ENCODE data around the gene RBPJ.

The RBPJ gene

DNA sequence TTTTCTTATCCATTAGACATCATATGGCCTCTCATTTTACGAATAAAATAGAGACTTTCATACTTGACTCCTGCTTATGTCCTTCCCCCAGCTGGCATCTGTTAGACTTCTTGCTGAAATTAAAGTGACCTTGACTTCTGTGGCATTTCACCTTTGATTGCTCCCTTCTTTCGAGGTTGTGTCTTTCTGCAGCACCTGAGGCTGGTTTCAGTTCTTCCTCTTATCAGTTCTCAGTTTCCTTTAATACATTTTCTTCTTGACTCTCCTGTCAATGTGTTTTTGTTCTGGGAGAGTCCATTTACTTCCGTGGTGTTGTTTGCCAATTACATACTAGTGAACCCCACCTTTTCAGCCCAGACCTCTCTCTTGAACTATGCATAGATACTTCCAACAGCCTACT is 81.6 kb downstream of the RBPJ start:
- H3F3A ChIP-seq (ENCODE audit: insufficient read depth, low read length), result no peaks in the 10 kb centered on the region
- H4K20me1 ChIP-seq (ENCODE audit: insufficient read depth, low read length), result no peaks in the 10 kb centered on the region
- H3K9me2 ChIP-seq (ENCODE audit: low read depth, low read length), result no peaks in the 10 kb centered on the region
- no peaks in the 10 kb centered on the region for H3K27me3 ChIP-seq (ENCODE audit: insufficient read depth, low read length)
- no peak for TF ChIP-seq EZH2 (IDR thresholded peaks at IDR 0.05; ENCODE audit: borderline replicate concordance, low read length)
- TF ChIP-seq, protein P1, sequence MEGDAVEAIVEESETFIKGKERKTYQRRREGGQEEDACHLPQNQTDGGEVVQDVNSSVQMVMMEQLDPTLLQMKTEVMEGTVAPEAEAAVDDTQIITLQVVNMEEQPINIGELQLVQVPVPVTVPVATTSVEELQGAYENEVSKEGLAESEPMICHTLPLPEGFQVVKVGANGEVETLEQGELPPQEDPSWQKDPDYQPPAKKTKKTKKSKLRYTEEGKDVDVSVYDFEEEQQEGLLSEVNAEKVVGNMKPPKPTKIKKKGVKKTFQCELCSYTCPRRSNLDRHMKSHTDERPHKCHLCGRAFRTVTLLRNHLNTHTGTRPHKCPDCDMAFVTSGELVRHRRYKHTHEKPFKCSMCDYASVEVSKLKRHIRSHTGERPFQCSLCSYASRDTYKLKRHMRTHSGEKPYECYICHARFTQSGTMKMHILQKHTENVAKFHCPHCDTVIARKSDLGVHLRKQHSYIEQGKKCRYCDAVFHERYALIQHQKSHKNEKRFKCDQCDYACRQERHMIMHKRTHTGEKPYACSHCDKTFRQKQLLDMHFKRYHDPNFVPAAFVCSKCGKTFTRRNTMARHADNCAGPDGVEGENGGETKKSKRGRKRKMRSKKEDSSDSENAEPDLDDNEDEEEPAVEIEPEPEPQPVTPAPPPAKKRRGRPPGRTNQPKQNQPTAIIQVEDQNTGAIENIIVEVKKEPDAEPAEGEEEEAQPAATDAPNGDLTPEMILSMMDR (IDR thresholded peaks at IDR 0.05; ENCODE audit: low read length), result no peak
- H3K79me2 ChIP-seq (ENCODE audit: insufficient read depth, low read length), result no peaks in the 10 kb centered on the region
- H3K27ac ChIP-seq (ENCODE audit: low read depth, low read length, poor library complexity, severe bottlenecking), result no peak overlapping the region
- no peak overlapping the region for H3K9ac ChIP-seq (ENCODE audit: low read length)
- no peak overlapping the region for H2AFZ ChIP-seq (ENCODE audit: low read length)
- no peak overlapping the region for H3K4me3 ChIP-seq (ENCODE audit: low read depth, low read length, poor library complexity, severe bottlenecking)
- peaks cover 14% of the 10 kb centered on the region for H3K36me3 ChIP-seq (ENCODE audit: insufficient read depth, low read length)
- no peak overlapping the region for H3K4me2 ChIP-seq (ENCODE audit: low read length)
- H3K4me1 ChIP-seq (ENCODE audit: insufficient read depth, low read length, severe bottlenecking), result no peaks in the 10 kb centered on the region
- no peaks in the 10 kb centered on the region for H3K9me3 ChIP-seq (ENCODE audit: low read length)

DNA sequence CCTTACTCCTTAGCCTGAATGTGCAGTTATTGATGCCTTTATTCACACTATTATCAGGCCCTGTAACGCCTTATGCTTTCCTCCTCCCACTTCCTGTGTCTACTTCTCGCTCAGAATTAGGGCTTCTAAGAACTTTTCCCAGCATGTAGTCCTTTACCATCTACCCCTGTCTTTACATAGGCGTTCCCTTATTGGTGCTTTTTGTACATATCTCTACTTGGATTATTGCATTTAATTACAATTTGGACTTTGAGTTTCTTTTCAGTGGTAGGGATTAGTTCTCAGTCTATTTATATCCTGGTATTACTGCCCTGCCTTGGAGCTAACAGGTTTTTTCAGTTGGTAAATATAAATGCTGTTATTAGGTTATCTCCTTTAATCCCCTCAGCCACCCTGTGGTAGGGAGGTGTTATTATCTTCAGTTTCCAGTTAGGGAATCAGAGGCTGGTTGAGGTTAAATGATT is 84.0 kb downstream of the RBPJ start:
- Histone ChIP-seq H3K4me3 (ENCODE audit: low read depth, low read length, poor library complexity, severe bottlenecking) (no peak overlapping the region), H3K4me2 (ENCODE audit: low read length) (no peak overlapping the region), H3K9me2 (ENCODE audit: low read depth, low read length) (no peaks in the 10 kb centered on the region), H3K9me3 (ENCODE audit: low read length) (no peaks in the 10 kb centered on the region), H3K4me1 (ENCODE audit: insufficient read depth, low read length, severe bottlenecking) (no peaks in the 10 kb centered on the region), H2AFZ (ENCODE audit: low read length) (no peak overlapping the region), H3K9ac (ENCODE audit: low read length) (no peak overlapping the region), H3K27ac (ENCODE audit: low read depth, low read length, poor library complexity, severe bottlenecking) (no peak overlapping the region), H4K20me1 (ENCODE audit: insufficient read depth, low read length) (no peaks in the 10 kb centered on the region), H3K36me3 (ENCODE audit: insufficient read depth, low read length) (peaks cover 14% of the 10 kb centered on the region), H3F3A (ENCODE audit: insufficient read depth, low read length) (no peaks in the 10 kb centered on the region), H3K27me3 (ENCODE audit: insufficient read depth, low read length) (no peaks in the 10 kb centered on the region), H3K79me2 (ENCODE audit: insufficient read depth, low read length) (no peaks in the 10 kb centered on the region)
- TF ChIP-seq, protein P1 (IDR thresholded peaks at IDR 0.05; ENCODE audit: low read length), result no peak
- no peak for TF ChIP-seq EZH2 (IDR thresholded peaks at IDR 0.05; ENCODE audit: borderline replicate concordance, low read length)

DNA sequence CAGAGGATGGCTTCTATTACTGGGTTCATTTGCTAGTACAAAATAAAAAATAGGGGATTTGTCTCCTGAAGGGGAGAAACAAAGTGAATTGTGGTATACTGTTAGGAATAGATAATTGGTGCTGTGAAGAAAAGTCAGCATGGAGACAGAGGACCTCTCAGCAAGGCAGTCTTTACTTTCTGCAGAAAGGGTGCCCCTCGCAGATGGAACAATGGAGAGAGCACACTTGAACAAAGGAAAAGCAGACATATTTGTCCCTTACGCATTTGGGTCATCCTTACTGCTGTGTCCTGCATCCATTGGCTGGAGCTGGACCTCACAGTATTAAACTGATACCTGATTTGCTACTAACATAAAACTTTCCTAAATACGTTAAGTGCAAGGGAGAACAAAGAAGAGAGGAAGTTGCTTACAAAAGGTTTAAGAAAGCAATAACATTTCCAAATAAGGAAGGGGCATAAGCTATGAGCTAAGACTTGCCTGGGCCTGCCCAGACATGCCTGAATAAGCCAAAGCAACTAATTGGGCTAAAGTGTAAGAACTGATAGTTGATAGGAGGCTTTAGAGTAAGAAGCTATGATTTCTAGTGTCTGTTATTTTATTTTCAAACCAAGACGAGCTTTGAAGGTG is 85.6 kb downstream of the RBPJ start:
- H3K9ac ChIP-seq (ENCODE audit: low read length), result no peak overlapping the region
- peaks cover 14% of the 10 kb centered on the region for H3K36me3 ChIP-seq (ENCODE audit: insufficient read depth, low read length)
- no peak overlapping the region for H3K4me2 ChIP-seq (ENCODE audit: low read length)
- H3K9me3 ChIP-seq (ENCODE audit: low read length), result no peaks in the 10 kb centered on the region
- no peak overlapping the region for H2AFZ ChIP-seq (ENCODE audit: low read length)
- H3K4me1 ChIP-seq (ENCODE audit: insufficient read depth, low read length, severe bottlenecking), result no peaks in the 10 kb centered on the region
- no peaks in the 10 kb centered on the region for H3K27me3 ChIP-seq (ENCODE audit: insufficient read depth, low read length)
- TF ChIP-seq, protein P1 (IDR thresholded peaks at IDR 0.05; ENCODE audit: low read length), result no peak
- H3K9me2 ChIP-seq (ENCODE audit: low read depth, low read length), result no peaks in the 10 kb centered on the region
- no peaks in the 10 kb centered on the region for H4K20me1 ChIP-seq (ENCODE audit: insufficient read depth, low read length)
- H3F3A ChIP-seq (ENCODE audit: insufficient read depth, low read length), result no peaks in the 10 kb centered on the region
- H3K27ac ChIP-seq (ENCODE audit: low read depth, low read length, poor library complexity, severe bottlenecking), result no peak overlapping the region
- no peaks in the 10 kb centered on the region for H3K79me2 ChIP-seq (ENCODE audit: insufficient read depth, low read length)
- H3K4me3 ChIP-seq (ENCODE audit: low read depth, low read length, poor library complexity, severe bottlenecking), result no peak overlapping the region

All from OCI-LY1 (cell line).